GM12878 (cell line): Measurements from ENCODE around the gene SCIN. TPM values are rescaled to one million over a fixed set of nuclear protein-coding genes. Genes with fewer than 3 reads are reported as not detected.

Source experiments
- ATAC-seq: fragments of 200-7000 bp; cut with Tn5 transposase; 3 replicates; pipeline ENCODE4 v1.9.1; 2020; ENCODE audit warnings: mild to moderate bottlenecking, moderate library complexity
- BruUV-seq: library from RNA; stranded (reverse); fragments of 400-500 nt; replicated peaks from 2 replicates; lab custom pipeline; 2021; lab: Mats Ljungman, UMichigan
- CTCF ChIA-PET: fragments of 300-600 bp; sonication (Branson Sonifier 250); formaldehyde crosslinking; extraction: SDS; loops from one replicate; lab custom pipeline; 2021; ENCODE audit warnings: inconsistent platforms; lab: Yijun Ruan, JAX
- POLR2A ChIA-PET: fragments of 350-600 bp; formaldehyde crosslinking; extraction: SDS; loops from one replicate; lab custom pipeline; 2021; ENCODE audit warnings: inconsistent platforms; lab: Charles Lee
- RAD21 ChIA-PET: fragments of 300-600 bp; sonication (Branson Sonifier 250); formaldehyde crosslinking; loops from one replicate; lab custom pipeline; 2023; ENCODE audit warnings: antibody characterized with exemption; ENCODE audit not compliant: unreplicated experiment; lab: Charles Lee
- SMC1A ChIA-PET: fragments of 300-600 bp; sonication (Branson Sonifier 250); formaldehyde crosslinking; loops from one replicate; lab custom pipeline; 2023; ENCODE audit not compliant: unreplicated experiment, uncharacterized antibody; lab: Charles Lee
- DNase-seq: peaks from one replicate; pipeline ENCODE4 v3.0.0-alpha.2; 2011; ENCODE audit warnings: low read depth, low spot score
- FAIRE-seq: peaks from 3 replicates; lab custom pipeline; 2011; peaks lifted over from hg19 to GRCh38; lab: Jason Lieb, UNC
- H2AFZ ChIP-seq: 2 replicates; pipeline ENCODE4 v1.6.0; 2011; ENCODE audit warnings: low read depth, low read length, control low read depth; ENCODE audit not compliant: control insufficient read depth
- H3K27ac ChIP-seq: 2 replicates; pipeline ENCODE4 v1.5.1; 2011; ENCODE audit warnings: control low read depth; ENCODE audit not compliant: control insufficient read depth, insufficient read depth
- H3K27me3 ChIP-seq, 2 experiments: replicated peaks in 1 of 2; 2 replicates each; pipeline versions ENCODE4 v1.6.0 to v1.6.1; 2011; ENCODE audit warnings: low read length in 1 of 2; ENCODE audit not compliant: control insufficient read depth in 2 of 2, insufficient read depth in 2 of 2
- H3K36me3 ChIP-seq, 2 experiments: 2 replicates each; pipeline ENCODE4 v1.5.1; 2011; ENCODE audit warnings: low read length in 1 of 2; ENCODE audit not compliant: control insufficient read depth in 2 of 2, insufficient read depth in 2 of 2
- H3K4me1 ChIP-seq: 2 replicates; pipeline ENCODE4 v1.6.1; 2011; ENCODE audit warnings: mild to moderate bottlenecking, low read length, moderate library complexity, mixed read lengths; ENCODE audit not compliant: control insufficient read depth, insufficient read depth
- H3K4me2 ChIP-seq: 2 replicates; pipeline ENCODE4 v1.6.0; 2011; ENCODE audit warnings: control low read depth; ENCODE audit not compliant: control insufficient read depth, insufficient read depth
- H3K4me3 ChIP-seq: fragments of 200-600 bp; sonication (generic); 2 replicates; pipeline ENCODE4 v1.5.1; 2016
- H3K79me2 ChIP-seq: 2 replicates; pipeline ENCODE4 v1.6.0; 2011; ENCODE audit warnings: low read length; ENCODE audit not compliant: control insufficient read depth, insufficient read depth
- H3K9ac ChIP-seq: 2 replicates; pipeline ENCODE4 v1.8.0; 2011; ENCODE audit warnings: low read length, control low read depth, mixed read lengths; ENCODE audit not compliant: control insufficient read depth, insufficient read depth
- H3K9me3 ChIP-seq: replicated peaks from 3 replicates; pipeline ENCODE4 v1.5.1; 2011; ENCODE audit warnings: mild to moderate bottlenecking, low read length; ENCODE audit not compliant: control insufficient read depth, insufficient read depth
- H4K20me1 ChIP-seq: 2 replicates; pipeline ENCODE4 v1.6.0; 2011; ENCODE audit not compliant: control insufficient read depth, insufficient read depth
- ATF7 ChIP-seq: fragments of 450-650 bp; IDR thresholded peaks from 2 replicates; pipeline ENCODE4 v1.6.1; 2016; ENCODE audit warnings: low read depth, mild to moderate bottlenecking
- CHD1 ChIP-seq: IDR thresholded peaks from 2 replicates; pipeline ENCODE4 v1.6.1; 2012; ENCODE audit warnings: low read depth, low read length, improper control_type of control experiment
- EZH2 ChIP-seq: IDR thresholded peaks from 2 replicates; pipeline ENCODE4 v1.6.1; 2012; ENCODE audit warnings: low read depth, mild to moderate bottlenecking, control low read depth, inconsistent platforms, low read length, borderline replicate concordance; ENCODE audit not compliant: control insufficient read depth
- HDGF ChIP-seq: fragments of 450-650 bp; IDR thresholded peaks from 2 replicates; pipeline ENCODE4 v1.6.1; 2016; ENCODE audit warnings: antibody characterized with exemption
- POLR2A ChIP-seq: IDR thresholded peaks from 2 replicates; pipeline ENCODE4 v1.6.1; 2011; ENCODE audit warnings: low read depth, mild to moderate bottlenecking, low read length
- RAD21 ChIP-seq: IDR thresholded peaks from 2 replicates; pipeline ENCODE4 v1.6.1; 2011; ENCODE audit warnings: mild to moderate bottlenecking, low read depth, low read length, moderate library complexity; ENCODE audit not compliant: insufficient read depth
- RAD51 ChIP-seq: fragments of 450-650 bp; IDR thresholded peaks from 2 replicates; pipeline ENCODE4 v1.6.1; 2016; ENCODE audit warnings: moderate library complexity, mild to moderate bottlenecking, inconsistent platforms
- SMAD5 ChIP-seq: IDR thresholded peaks from 2 replicates; pipeline ENCODE4 v1.6.1; 2016; ENCODE audit warnings: antibody characterized with exemption, low read depth
- STAT3 ChIP-seq: IDR thresholded peaks from 2 replicates; pipeline ENCODE4 v1.6.1; 2011; ENCODE audit warnings: low read depth, low read length, improper control_type of control experiment
- SUPT20H ChIP-seq: IDR thresholded peaks from 2 replicates; pipeline ENCODE4 v1.6.1; 2011; ENCODE audit warnings: low read depth, mild to moderate bottlenecking, low read length, moderate library complexity, borderline replicate concordance; ENCODE audit not compliant: control insufficient read depth
- WGBS: methylation state at CpG from one replicate; pipeline ENCODE4 v1.1.6; 2016; ENCODE audit warnings: low lambda C conversion rate; ENCODE audit not compliant: insufficient replicate concordance, insufficient coverage; ENCODE audit errors: missing lambda C conversion rate; 5-methylcytosine and 5-hydroxymethylcytosine counted together
- in situ Hi-C: fragments of 300-500 bp; cut with MboI; formaldehyde crosslinking; loops from 9 replicates; pipeline ENCODE4 v1.14.3; 2018; ENCODE audit warnings: mixed read lengths
- intact Hi-C: fragments of 100-400 bp; cut with micrococcal nuclease; formaldehyde crosslinking; loops from one replicate; pipeline ENCODE4 v1.14.2; 2022; ENCODE audit not compliant: unreplicated experiment
- polyA plus RNA-seq, 11 experiments: library from polyadenylated mRNA; depleted of rRNA in 4 of 11; unstranded in 6 of 11; stranded (reverse) in 5 of 11; fragments of >200 nt; fragmentation: Nextera tagmentation in 4 of 11; fragmentation: Illumina TruSeq in 1 of 11; extraction: Ambion mirVana in 4 of 11; extraction: Trizol in 1 of 11; gene quantifications; 1 replicate in 1 of 11; 2 replicates in 10 of 11; pipeline versions ENCODE4 v1.2.1 to v1.2.3, GENCODE V29; 2011 to 2016; ENCODE audit warnings: inconsistent platforms in 2 of 11, missing spikeins in 2 of 11, low read depth in 1 of 11
- total RNA-seq, 4 experiments: library from RNA; depleted of rRNA in 3 of 4; stranded (reverse); fragments of >200 nt in 3 of 4; fragmentation: Illumina TruSeq in 1 of 4; extraction: Trizol in 1 of 4; gene quantifications; 2 replicates each; pipeline versions ENCODE4 v1.2.1 to v1.2.3, GENCODE V29; 2013 to 2021
- TF ChIP-seq, protein P1 (sequence below): fragments of 450-650 bp; formaldehyde crosslinking; IDR thresholded peaks from 2 replicates; pipeline ENCODE4 v1.5.0; 2022; ENCODE audit warnings: mild to moderate bottlenecking, missing genetic modification characterization
- TF ChIP-seq, protein P2 (sequence below): fragments of 450-650 bp; IDR thresholded peaks from 2 replicates; pipeline ENCODE4 v1.6.1; 2014; ENCODE audit warnings: mild to moderate bottlenecking

The SCIN gene
- total and polyA plus RNA-seq, 10 of the 15 experiments (the other 5 are each of a cell fraction or from before 2014, with no cell fraction given), result 0.23 to 2.1 (median 1.0) TPM

DNA sequence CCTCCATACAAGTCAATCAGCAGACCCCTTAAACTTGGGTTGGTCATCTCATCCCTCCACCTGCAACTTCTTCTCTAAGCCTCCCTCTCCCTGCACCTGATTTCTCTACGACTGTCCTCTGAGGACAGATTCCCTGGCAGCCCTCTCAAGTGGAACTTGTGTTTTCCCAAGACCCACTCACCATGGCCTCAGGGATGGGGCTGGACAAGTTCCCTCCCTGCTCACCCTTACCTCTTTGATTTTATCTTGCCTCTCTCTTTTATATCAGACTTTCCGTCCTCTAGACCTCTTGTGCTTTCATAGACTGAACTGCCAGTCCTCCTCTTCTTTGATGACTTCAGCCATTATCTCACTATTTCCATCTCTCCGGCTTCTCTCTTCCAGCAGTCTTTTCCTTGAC lies 70.7 kb downstream of the SCIN start:
- ChIA-PET RAD21 (no interaction called here), CTCF (interaction anchor here (0.9 kb wide), 1 partner anchor 116 kb away, joined by 3 read pairs; no protein-coding TSS in a partner anchor), POLR2A (no interaction called here), SMC1A (no interaction called here)
- 46% methylated on average over 2 of the region's 3 CpGs for WGBS
- FAIRE-seq (no peak), DNase-seq (no peak), ATAC-seq (no peak)
- intact Hi-C loops (loop anchor here (10.0 kb wide), 1 partner anchor 534 kb away; no protein-coding TSS in a partner anchor), in situ Hi-C loops (loop anchor here (10.0 kb wide), 1 partner anchor 624 kb away; no protein-coding TSS in a partner anchor)
- Histone ChIP-seq H3K36me3 (no peaks in the 10 kb centered on the region), H3K4me3 (no peak overlapping the region), H3K9ac (no peak overlapping the region), H3K9me3 (no peaks in the 10 kb centered on the region), H3K27me3 (no peaks in the 10 kb centered on the region), H3K4me2 (no peak overlapping the region), H4K20me1 (no peaks in the 10 kb centered on the region), H2AFZ (no peak overlapping the region), H3K4me1 (no peaks in the 10 kb centered on the region), H3K27ac (no peak overlapping the region), H3K79me2 (no peaks in the 10 kb centered on the region)
- no TSS peak for BruUV-seq
- TF ChIP-seq, protein P1, sequence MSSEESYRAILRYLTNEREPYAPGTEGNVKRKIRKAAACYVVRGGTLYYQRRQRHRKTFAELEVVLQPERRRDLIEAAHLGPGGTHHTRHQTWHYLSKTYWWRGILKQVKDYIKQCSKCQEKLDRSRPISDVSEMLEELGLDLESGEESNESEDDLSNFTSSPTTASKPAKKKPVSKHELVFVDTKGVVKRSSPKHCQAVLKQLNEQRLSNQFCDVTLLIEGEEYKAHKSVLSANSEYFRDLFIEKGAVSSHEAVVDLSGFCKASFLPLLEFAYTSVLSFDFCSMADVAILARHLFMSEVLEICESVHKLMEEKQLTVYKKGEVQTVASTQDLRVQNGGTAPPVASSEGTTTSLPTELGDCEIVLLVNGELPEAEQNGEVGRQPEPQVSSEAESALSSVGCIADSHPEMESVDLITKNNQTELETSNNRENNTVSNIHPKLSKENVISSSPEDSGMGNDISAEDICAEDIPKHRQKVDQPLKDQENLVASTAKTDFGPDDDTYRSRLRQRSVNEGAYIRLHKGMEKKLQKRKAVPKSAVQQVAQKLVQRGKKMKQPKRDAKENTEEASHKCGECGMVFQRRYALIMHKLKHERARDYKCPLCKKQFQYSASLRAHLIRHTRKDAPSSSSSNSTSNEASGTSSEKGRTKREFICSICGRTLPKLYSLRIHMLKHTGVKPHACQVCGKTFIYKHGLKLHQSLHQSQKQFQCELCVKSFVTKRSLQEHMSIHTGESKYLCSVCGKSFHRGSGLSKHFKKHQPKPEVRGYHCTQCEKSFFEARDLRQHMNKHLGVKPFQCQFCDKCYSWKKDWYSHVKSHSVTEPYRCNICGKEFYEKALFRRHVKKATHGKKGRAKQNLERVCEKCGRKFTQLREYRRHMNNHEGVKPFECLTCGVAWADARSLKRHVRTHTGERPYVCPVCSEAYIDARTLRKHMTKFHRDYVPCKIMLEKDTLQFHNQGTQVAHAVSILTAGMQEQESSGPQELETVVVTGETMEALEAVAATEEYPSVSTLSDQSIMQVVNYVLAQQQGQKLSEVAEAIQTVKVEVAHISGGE (CRISPR knock-in tag), result no peak
- TF ChIP-seq ATF7, result no peak

DNA sequence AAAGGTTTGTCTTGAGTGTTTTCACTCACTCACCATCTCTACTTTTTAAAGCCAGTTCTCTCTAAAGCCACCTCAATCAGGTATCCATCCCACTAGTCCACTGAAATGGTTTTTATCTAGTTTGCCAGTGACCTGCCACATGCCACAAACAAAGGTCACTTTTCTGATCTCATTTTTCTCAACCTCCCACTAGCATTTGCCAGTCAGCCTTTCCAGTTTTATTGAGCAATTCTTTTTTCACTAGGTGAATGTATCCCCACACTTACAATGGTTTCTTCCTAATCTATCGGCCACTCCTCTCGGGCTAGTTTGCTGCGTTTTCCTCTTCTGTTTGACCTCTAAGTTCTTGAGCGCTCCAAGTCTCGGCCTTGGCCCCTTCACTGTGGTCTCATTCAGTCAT lies 72.0 kb downstream of the SCIN start:
- Histone ChIP-seq H2AFZ (no peak overlapping the region), H3K27ac (no peak overlapping the region), H3K4me3 (no peak overlapping the region), H3K79me2 (no peaks in the 10 kb centered on the region), H3K27me3 (no peaks in the 10 kb centered on the region), H3K9me3 (no peaks in the 10 kb centered on the region), H3K9ac (no peak overlapping the region), H3K36me3 (no peaks in the 10 kb centered on the region), H3K4me2 (no peak overlapping the region), H4K20me1 (no peaks in the 10 kb centered on the region), H3K4me1 (no peaks in the 10 kb centered on the region)
- FAIRE-seq (no peak), DNase-seq (no peak), ATAC-seq (no peak)
- ChIA-PET CTCF (no interaction called here), SMC1A (no interaction called here), RAD21 (no interaction called here), POLR2A (no interaction called here)
- TF ChIP-seq STAT3 (no peak), POLR2A (no peak), RAD51 (no peak), EZH2 (no peak), SMAD5 (no peak), HDGF (no peak), SUPT20H (no peak), CHD1 (no peak), RAD21 (no peak)
- TF ChIP-seq, protein P2, sequence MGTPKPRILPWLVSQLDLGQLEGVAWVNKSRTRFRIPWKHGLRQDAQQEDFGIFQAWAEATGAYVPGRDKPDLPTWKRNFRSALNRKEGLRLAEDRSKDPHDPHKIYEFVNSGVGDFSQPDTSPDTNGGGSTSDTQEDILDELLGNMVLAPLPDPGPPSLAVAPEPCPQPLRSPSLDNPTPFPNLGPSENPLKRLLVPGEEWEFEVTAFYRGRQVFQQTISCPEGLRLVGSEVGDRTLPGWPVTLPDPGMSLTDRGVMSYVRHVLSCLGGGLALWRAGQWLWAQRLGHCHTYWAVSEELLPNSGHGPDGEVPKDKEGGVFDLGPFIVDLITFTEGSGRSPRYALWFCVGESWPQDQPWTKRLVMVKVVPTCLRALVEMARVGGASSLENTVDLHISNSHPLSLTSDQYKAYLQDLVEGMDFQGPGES, result no peak
- BruUV-seq, result no TSS peak
- intact Hi-C loops (loop anchor here (10.0 kb wide), 1 partner anchor 532 kb away; no protein-coding TSS in a partner anchor), in situ Hi-C loops (loop anchor here (10.0 kb wide), 1 partner anchor 622 kb away; no protein-coding TSS in a partner anchor)
- WGBS, result 84% methylated on average over 5 of the region's 5 CpGs
